HG03097 (cell line): ENCODE results near the gene ATXN7.
A peak's percentile ranks its signal among the peaks of the same experiment; 100 is the strongest.

Experiments
- ATAC-seq: cut with Tn5 transposase; IDR thresholded peaks from one replicate; pipeline ENCODE4 v1.9.1; 2021; ENCODE audit not compliant: unreplicated experiment, low FRiP score

ATXN7 gene, protein sequence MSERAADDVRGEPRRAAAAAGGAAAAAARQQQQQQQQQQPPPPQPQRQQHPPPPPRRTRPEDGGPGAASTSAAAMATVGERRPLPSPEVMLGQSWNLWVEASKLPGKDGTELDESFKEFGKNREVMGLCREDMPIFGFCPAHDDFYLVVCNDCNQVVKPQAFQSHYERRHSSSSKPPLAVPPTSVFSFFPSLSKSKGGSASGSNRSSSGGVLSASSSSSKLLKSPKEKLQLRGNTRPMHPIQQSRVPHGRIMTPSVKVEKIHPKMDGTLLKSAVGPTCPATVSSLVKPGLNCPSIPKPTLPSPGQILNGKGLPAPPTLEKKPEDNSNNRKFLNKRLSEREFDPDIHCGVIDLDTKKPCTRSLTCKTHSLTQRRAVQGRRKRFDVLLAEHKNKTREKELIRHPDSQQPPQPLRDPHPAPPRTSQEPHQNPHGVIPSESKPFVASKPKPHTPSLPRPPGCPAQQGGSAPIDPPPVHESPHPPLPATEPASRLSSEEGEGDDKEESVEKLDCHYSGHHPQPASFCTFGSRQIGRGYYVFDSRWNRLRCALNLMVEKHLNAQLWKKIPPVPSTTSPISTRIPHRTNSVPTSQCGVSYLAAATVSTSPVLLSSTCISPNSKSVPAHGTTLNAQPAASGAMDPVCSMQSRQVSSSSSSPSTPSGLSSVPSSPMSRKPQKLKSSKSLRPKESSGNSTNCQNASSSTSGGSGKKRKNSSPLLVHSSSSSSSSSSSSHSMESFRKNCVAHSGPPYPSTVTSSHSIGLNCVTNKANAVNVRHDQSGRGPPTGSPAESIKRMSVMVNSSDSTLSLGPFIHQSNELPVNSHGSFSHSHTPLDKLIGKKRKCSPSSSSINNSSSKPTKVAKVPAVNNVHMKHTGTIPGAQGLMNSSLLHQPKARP

GRCh38 chr3:63863150-63864007 is at the start of gene ATXN7, which contains the start of gene THOC7:
ATXN7 (plus strand) TSS chr3:63863867; CDS start chr3:63912599, 48,732 bp downstream.
THOC7 (minus strand) TSS chr3:63863805; CDS start chr3:63863790, 15 bp downstream.
- ATAC-seq, result peak; percentile 60

- no peak for ATAC-seq
Observed at GRCh38 chr3:63814237-63814636, 49.4 kb upstream of the ATXN7 start.

GRCh38 chr3:63817225-63817624 is 46.4 kb upstream of the ATXN7 start:
- ATAC-seq, result no peak

- ATAC-seq, result peak; percentile 62
Observed at GRCh38 chr3:63818282-63819150, 45.2 kb upstream of the ATXN7 start.

- ATAC-seq, result no peak
Observed at GRCh38 chr3:63819151-63819398, 44.6 kb upstream of the ATXN7 start, which contains the start of gene C3orf49. C3orf49 (plus strand) TSS chr3:63819299; CDS start chr3:63819472, 173 bp downstream.

DNA sequence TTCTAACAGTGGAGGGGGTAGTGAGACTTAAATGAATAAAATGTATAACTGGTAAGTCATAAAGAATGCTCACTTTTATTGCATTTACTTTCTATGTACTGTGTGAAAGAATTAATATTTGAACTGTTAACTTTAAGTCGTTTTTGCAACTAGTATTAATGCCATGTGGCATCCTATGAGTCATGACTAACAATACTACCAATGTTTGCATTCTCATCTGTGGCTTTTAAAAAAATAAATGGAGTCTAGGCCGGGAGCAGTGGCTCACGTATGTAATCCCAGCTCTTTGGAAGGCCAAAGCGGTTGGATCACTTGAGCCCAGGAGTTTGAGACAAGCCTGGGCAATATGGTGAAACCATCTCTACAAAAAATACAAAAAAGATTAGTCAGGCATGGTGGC is 39.4 kb upstream of the ATXN7 start:
- ATAC-seq, result no peak

DNA sequence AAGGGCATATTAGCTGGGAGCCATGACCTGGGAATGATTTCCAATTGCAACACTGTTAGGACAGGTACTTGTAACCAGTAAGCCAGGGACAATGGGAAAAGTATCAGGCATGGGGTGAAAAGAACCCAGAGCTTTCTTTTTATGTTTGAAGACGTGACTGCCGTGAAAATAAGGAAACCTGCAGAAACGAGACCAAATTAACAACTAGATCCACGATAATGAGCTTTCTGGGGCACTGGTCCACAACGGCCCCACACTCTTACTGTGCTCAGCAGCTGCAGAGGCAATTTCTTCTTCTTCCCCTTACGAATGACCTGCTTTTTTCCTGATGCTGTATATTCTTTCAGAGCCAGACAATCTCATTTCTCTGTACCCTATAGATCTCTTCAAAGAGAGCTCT is 33.1 kb upstream of the ATXN7 start:
- no peak for ATAC-seq

- no peak for ATAC-seq
Observed at GRCh38 chr3:63832395-63832794, 31.3 kb upstream of the ATXN7 start.

DNA sequence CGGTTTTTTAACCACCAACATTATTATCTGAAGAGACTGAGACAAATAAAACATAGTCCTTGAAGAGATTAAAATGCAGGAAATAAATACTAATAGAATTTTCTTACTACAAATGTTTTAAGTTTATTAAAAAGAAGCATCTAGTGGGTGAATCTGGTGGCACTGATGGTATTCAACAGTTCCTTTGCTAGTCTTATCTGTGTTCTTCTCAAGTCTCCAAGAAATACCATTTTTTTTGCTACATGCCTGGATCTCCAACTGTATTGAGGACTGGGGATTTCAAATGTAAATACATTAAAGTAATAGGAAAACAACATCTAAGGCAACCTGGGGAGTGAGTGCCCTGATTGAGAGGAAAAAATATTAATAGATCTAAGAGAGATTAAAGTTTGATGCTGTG is 22.0 kb upstream of the ATXN7 start:
- ATAC-seq, result no peak

DNA sequence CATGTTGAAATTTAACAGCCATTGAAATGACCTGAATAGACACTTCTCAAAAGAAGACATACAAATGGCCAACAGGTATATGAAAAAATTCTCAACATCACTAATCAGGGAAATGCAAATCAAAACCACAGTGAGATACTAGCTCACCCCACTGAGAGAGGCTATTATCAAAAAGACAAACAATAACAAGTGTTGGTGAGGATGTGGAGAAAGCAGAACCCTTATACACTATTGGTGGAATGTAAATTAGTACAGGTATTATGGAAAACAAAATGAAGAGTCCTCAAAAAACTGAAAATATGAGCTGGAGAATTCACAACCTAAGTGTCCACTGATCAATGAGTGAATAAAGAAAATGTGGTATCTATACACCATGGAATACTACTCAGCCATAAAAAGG is 21.5 kb upstream of the ATXN7 start:
- no peak for ATAC-seq

- ATAC-seq, result no peak
Observed at GRCh38 chr3:63845215-63845614, 18.5 kb upstream of the ATXN7 start.

GRCh38 chr3:63847718-63848450 is 15.8 kb upstream of the ATXN7 start:
- no peak for ATAC-seq

DNA sequence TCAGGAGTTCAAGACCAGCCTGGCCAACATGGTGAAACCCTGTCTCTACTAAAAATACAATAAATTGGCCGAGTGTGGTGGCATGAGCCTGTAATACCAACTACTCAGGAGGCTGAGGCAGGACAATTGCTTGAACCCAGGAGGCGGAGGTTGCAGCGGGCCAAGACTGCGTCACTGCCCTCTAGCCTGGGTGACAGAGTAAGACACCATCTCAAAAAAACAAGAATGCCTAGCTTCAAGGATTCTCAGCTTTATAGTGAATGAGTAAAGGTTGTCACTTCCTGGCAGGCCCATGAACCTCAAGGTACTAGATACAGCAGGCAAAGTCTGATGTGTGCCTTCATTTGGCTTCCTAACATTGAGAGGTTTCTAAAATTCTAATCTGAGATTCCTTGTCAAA is 14.5 kb upstream of the ATXN7 start:
- ATAC-seq, result no peak

DNA sequence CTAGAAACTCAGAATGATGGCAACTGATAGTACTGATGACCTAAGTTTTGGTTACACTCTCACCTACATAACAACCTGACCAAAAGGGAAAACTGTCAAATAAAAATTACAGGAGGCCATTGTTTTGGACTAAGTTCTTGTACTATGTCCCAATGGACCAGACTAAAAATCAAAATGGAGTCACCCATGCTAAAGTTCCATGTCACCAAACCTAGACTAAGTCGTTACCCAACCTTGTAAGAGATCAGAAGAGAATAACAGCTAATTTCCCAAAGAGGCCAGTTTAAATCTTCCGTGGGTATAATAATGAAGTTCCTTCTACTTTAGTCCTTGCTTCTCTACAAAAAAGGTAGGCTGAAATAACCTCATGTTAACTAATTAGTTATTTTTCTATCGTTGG is 12.4 kb upstream of the ATXN7 start:
- ATAC-seq, result no peak

GRCh38 chr3:63853106-63853505 is 10.6 kb upstream of the ATXN7 start:
- ATAC-seq, result no peak

DNA sequence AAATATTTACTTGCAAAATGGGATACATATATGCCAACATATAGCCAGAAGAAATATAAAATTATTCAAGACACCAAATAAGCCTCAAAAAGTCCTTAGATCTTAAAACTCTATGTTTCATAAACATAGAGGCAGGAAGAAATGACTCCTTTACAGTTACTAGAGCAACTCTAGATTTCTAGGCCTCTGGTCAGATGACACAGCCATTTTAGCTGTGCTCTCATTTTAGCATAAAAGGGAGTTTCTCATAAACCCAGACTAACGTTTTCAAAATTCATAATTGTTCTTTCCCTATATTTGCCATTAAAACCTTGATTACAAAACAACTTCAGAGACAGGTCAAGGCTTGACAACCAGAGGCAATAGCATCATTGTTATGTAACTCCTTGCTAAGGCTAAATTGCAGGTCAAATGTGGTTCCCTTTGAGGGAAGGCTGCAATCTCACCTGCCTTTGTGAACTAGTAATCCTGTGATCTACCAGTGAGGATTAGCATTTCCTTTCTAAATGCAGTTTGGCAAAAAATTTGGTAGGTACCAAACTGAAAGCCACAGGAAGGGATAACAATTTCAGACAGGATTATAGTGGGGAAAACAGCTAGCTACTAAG is 8.2 kb upstream of the ATXN7 start:
- no peak for ATAC-seq

- ATAC-seq, result no peak
Observed at GRCh38 chr3:63857311-63857710, 6.4 kb upstream of the ATXN7 start.

DNA sequence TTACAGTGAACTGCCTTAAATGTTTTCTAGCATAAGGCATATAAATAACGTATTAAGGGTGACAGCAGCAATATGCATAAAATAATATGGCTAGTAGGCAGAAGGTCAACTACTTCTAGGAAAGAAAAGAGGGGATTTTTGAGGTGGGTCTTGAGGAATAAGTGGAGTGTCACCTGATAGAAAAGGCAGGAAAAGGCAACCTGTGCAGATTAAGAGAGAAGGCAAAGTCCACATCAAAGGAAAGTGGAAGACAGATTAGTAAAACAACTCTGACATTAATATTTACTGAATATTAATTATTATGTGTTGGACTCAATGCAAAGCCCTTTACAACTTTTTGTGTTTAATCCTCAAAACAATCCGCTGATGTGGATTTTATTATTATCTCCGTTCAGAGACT is 2.9 kb upstream of the ATXN7 start:
- no peak for ATAC-seq

GRCh38 chr3:63861306-63861705 is 2.4 kb upstream of the ATXN7 start:
- no peak for ATAC-seq
